Panc1 (cell line): Measurements from ENCODE around the gene NOTCH2. TPM values are rescaled to one million over a fixed set of nuclear protein-coding genes. Genes with fewer than 3 reads are reported as not detected.

Experiments used
- ATAC-seq: fragments of 200-7000 bp; cut with Tn5 transposase; 2 replicates; pipeline ENCODE4 v1.9.1; 2020; ENCODE audit warnings: mild to moderate bottlenecking, moderate library complexity
- BruUV-seq: library from RNA; stranded (reverse); fragments of 400-500 nt; replicated peaks from 2 replicates; lab custom pipeline; 2021; lab: Mats Ljungman, UMichigan
- CTCF ChIA-PET: fragments of 300-600 bp; sonication (Branson Sonifier 250); formaldehyde crosslinking; loops from one replicate; lab custom pipeline; 2022; ENCODE audit warnings: antibody characterized with exemption; lab: Charles Lee
- POLR2A ChIA-PET: fragments of 300-600 bp; sonication (Branson Sonifier 250); formaldehyde crosslinking; loops from one replicate; lab custom pipeline; 2022; ENCODE audit warnings: antibody characterized with exemption; lab: Charles Lee
- DNase-seq: peaks from one replicate; pipeline ENCODE4 v3.0.0-alpha.2; 2010; ENCODE audit warnings: low read depth, low spot score
- H3K27ac ChIP-seq: 2 replicates; pipeline ENCODE4 v1.5.1; 2011; ENCODE audit warnings: mild to moderate bottlenecking, low read length, inconsistent platforms
- H3K27me3 ChIP-seq: fragments of 200-500 bp; sonication (Bioruptor generic); 2 replicates; pipeline ENCODE4 v1.6.0; 2014; ENCODE audit warnings: low read length, inconsistent platforms; ENCODE audit not compliant: control insufficient read depth, insufficient read depth
- H3K36me3 ChIP-seq: fragments of 200-500 bp; sonication (Bioruptor generic); 2 replicates; pipeline ENCODE4 v1.5.1; 2014; ENCODE audit warnings: inconsistent platforms, mild to moderate bottlenecking, low read length, moderate library complexity; ENCODE audit not compliant: control insufficient read depth, insufficient read depth
- H3K4me1 ChIP-seq: 2 replicates; pipeline ENCODE4 v1.5.1; 2011; ENCODE audit warnings: inconsistent platforms, mild to moderate bottlenecking, low read length, moderate library complexity; ENCODE audit not compliant: control insufficient read depth, insufficient read depth
- H3K4me3 ChIP-seq, 2 experiments: 2 replicates each; pipeline ENCODE4 v1.5.1; 2011 to 2012; ENCODE audit warnings: low read depth in 2 of 2, low read length in 2 of 2, mild to moderate bottlenecking in 2 of 2, inconsistent platforms in 1 of 2, moderate library complexity in 1 of 2
- H3K9me3 ChIP-seq: fragments of 200-500 bp; sonication (Bioruptor generic); 2 replicates; pipeline ENCODE4 v1.5.1; 2014; ENCODE audit warnings: low read depth, mild to moderate bottlenecking, inconsistent platforms, low read length, moderate library complexity; ENCODE audit not compliant: control insufficient read depth, insufficient read depth
- CTCF ChIP-seq: fragments of 450-650 bp; IDR thresholded peaks from 2 replicates; pipeline ENCODE4 v1.5.1; 2017; ENCODE audit warnings: mild to moderate bottlenecking
- POLR2AphosphoS5 ChIP-seq: IDR thresholded peaks from 2 replicates; pipeline ENCODE4 v1.6.1; 2012; ENCODE audit warnings: mild to moderate bottlenecking, low read depth, low read length, moderate library complexity
- REST ChIP-seq, 2 experiments: IDR thresholded peaks; 2 replicates each; pipeline ENCODE4 v1.6.1; 2011 to 2012; ENCODE audit warnings: low read depth in 2 of 2, control low read depth in 1 of 2, low read length in 1 of 2, mild to moderate bottlenecking in 1 of 2, moderate library complexity in 1 of 2; ENCODE audit not compliant: insufficient read depth in 1 of 2
- SIN3A ChIP-seq: IDR thresholded peaks from 2 replicates; pipeline ENCODE4 v1.6.1; 2012; ENCODE audit warnings: low read depth, mild to moderate bottlenecking, low read length, moderate library complexity, borderline replicate concordance; ENCODE audit not compliant: insufficient read depth
- TCF7L2 ChIP-seq: IDR thresholded peaks from 2 replicates; pipeline ENCODE4 v1.6.1; 2011; ENCODE audit warnings: mild to moderate bottlenecking, low read depth, low read length, inconsistent platforms
- in situ Hi-C: cut with HindIII; loops from 2 replicates; pipeline ENCODE4 v1.10.0; 2016; ENCODE audit warnings: low sequenced_read_pairs, low pct_unique_long_range_greater_than_20kb
- intact Hi-C: fragments of 100-400 bp; cut with micrococcal nuclease; formaldehyde crosslinking; loops from one replicate; pipeline ENCODE4 v1.10.0; 2022; ENCODE audit not compliant: unreplicated experiment
- total RNA-seq: library from RNA; stranded (reverse); gene quantifications from one replicate; pipeline ENCODE4 v1.2.1, GENCODE V29; 2021; ENCODE audit not compliant: unreplicated experiment

Gene NOTCH2
- total RNA-seq, 1 experiment from 2014 or later, result 191 TPM

GRCh38 chr1:119946724-119947123 lies 122.7 kb downstream of the NOTCH2 start:
- in situ Hi-C loops (no loop called here), intact Hi-C loops (loop anchor here (10.0 kb wide), 1 partner anchor 82 kb away; no protein-coding TSS in a partner anchor)
- TF ChIP-seq CTCF (no peak), TCF7L2 (no peak), SIN3A (no peak), REST (IDR thresholded peaks at IDR 0.05; ENCODE audit: insufficient read depth in 1 of 2, low read depth in 2 of 2, low read length in 1 of 2) (no peak), POLR2AphosphoS5 (no peak)
- ChIA-PET CTCF (no interaction called here), POLR2A (no interaction called here)
- ATAC-seq (no peak), DNase-seq (no peak)
- H3K4me3 ChIP-seq, result no peak overlapping the region
- no peaks in the 10 kb centered on the region for H3K4me1 ChIP-seq
- H3K27ac ChIP-seq, result no peak overlapping the region
- peaks cover 8% of the 10 kb centered on the region for H3K36me3 ChIP-seq
- H3K9me3 ChIP-seq, result no peaks in the 10 kb centered on the region
- BruUV-seq, result no TSS peak
- H3K27me3 ChIP-seq, result no peaks in the 10 kb centered on the region

GRCh38 chr1:119943216-119943615 lies 126.2 kb downstream of the NOTCH2 start:
- TF ChIP-seq POLR2AphosphoS5 (no peak), REST (IDR thresholded peaks at IDR 0.05; ENCODE audit: insufficient read depth in 1 of 2, low read depth in 2 of 2, low read length in 1 of 2) (no peak), TCF7L2 (no peak), CTCF (no peak), SIN3A (no peak)
- no peaks in the 10 kb centered on the region for H3K27me3 ChIP-seq
- in situ Hi-C loops (no loop called here), intact Hi-C loops (loop anchor here (10.0 kb wide), 1 partner anchor 78 kb away; no protein-coding TSS in a partner anchor)
- H3K4me1 ChIP-seq, result no peaks in the 10 kb centered on the region
- DNase-seq (no peak), ATAC-seq (no peak)
- peaks cover 16% of the 10 kb centered on the region for H3K36me3 ChIP-seq
- POLR2A ChIA-PET, result no interaction called here
- CTCF ChIA-PET, result no interaction called here
- no peaks in the 10 kb centered on the region for H3K9me3 ChIP-seq
- H3K27ac ChIP-seq, result no peak overlapping the region
- no TSS peak for BruUV-seq
- no peak overlapping the region for H3K4me3 ChIP-seq
